ENCODE results near the gene ZNF41. TPM values are rescaled to one million over a fixed set of nuclear protein-coding genes. Genes with fewer than 3 reads are reported as not detected.
"Not testable (repeated sequence)": the region's sequence is repeated elsewhere in the genome, so short reads cannot be mapped to it uniquely, and the experiment has no call there.

Gene ZNF41
- total RNA-seq, 1 experiment from 2014 or later = 8.0 TPM

DNA sequence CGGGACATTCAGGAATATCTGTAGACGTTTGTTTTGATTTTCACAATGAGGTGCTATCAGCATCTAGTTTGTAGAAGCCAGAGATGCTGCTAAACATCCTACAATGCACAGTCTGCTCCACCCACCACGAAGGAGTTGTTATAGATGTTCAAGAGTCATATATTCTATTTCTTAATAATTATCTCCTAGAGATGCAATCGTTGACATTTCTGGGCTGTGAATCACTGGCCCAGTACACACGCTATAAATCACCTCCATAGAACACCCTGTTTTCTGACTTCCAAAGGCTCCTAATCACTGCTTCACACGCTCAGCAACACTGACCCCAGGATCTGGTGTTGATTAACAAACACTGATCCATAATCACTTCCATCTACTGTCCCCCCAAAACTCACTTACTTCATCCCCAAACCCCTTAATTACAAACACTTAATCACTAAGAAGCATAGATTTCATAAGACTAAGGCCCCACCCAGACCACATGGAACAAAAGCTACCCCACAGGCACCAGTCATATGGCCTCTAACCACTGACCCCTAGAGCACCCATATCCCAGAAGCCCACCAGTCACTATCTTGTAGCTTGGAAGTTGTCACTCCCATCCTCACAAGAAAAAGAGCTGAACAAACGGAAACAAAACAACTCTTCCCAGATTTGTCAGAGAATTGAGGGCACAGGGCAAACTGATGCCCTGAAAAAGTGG lies 31.7 kb upstream of the ZNF41 start:
- Histone ChIP-seq H3K4me3 (ENCODE audit: low read depth in 2 of 2, low read length in 2 of 2) (no peak overlapping the region), H3K4me1 (ENCODE audit: control insufficient read depth, insufficient read depth, low read length) (no peaks in the 10 kb centered on the region), H3K27ac (ENCODE audit: low read length) (no peak overlapping the region), H3K9me3 (ENCODE audit: control insufficient read depth, insufficient read depth, low read depth, low read length) (no peaks in the 10 kb centered on the region), H3K36me3 (ENCODE audit: control insufficient read depth, insufficient read depth, low read length) (no peaks in the 10 kb centered on the region), H3K27me3 (ENCODE audit: control insufficient read depth, insufficient read depth, low read length) (no peaks in the 10 kb centered on the region)
- DNase-seq (ENCODE audit: low read depth, low spot score) = no peak
- no peak for ATAC-seq
- BruUV-seq (replicated peaks) = no TSS peak
- CTCF ChIA-PET = interaction anchor here (0.6 kb wide), 2 partner anchors 13 to 26 kb away, joined by 4 read pairs; no protein-coding TSS in a partner anchor
- in situ Hi-C loops (cut with HindIII; ENCODE audit: low pct_unique_long_range_greater_than_20kb, low sequenced_read_pairs) (no loop called here), intact Hi-C loops (cut with micrococcal nuclease; ENCODE audit: unreplicated experiment) (no loop called here)
- TF ChIP-seq REST (IDR thresholded peaks at IDR 0.05; ENCODE audit: insufficient read depth in 1 of 2, low read depth in 2 of 2, low read length in 1 of 2) (no peak), TCF7L2 (IDR thresholded peaks at IDR 0.05; ENCODE audit: low read depth, low read length) (no peak), POLR2AphosphoS5 (IDR thresholded peaks at IDR 0.05; ENCODE audit: low read depth, low read length) (no peak), SIN3A (IDR thresholded peaks at IDR 0.05; ENCODE audit: borderline replicate concordance, insufficient read depth, low read depth, low read length) (no peak)
- TF ChIP-seq, protein P1, sequence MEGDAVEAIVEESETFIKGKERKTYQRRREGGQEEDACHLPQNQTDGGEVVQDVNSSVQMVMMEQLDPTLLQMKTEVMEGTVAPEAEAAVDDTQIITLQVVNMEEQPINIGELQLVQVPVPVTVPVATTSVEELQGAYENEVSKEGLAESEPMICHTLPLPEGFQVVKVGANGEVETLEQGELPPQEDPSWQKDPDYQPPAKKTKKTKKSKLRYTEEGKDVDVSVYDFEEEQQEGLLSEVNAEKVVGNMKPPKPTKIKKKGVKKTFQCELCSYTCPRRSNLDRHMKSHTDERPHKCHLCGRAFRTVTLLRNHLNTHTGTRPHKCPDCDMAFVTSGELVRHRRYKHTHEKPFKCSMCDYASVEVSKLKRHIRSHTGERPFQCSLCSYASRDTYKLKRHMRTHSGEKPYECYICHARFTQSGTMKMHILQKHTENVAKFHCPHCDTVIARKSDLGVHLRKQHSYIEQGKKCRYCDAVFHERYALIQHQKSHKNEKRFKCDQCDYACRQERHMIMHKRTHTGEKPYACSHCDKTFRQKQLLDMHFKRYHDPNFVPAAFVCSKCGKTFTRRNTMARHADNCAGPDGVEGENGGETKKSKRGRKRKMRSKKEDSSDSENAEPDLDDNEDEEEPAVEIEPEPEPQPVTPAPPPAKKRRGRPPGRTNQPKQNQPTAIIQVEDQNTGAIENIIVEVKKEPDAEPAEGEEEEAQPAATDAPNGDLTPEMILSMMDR (IDR thresholded peaks at IDR 0.05) = no peak
- POLR2A ChIA-PET = no interaction called here

GRCh38 chrX:47513034-47513965 lies 30.3 kb upstream of the ZNF41 start:
- H3K9me3 ChIP-seq (ENCODE audit: control insufficient read depth, insufficient read depth, low read depth, low read length); BruUV-seq (replicated peaks); H3K36me3 ChIP-seq (ENCODE audit: control insufficient read depth, insufficient read depth, low read length); H3K27me3 ChIP-seq (ENCODE audit: control insufficient read depth, insufficient read depth, low read length); H3K27ac ChIP-seq (ENCODE audit: low read length); intact Hi-C loops (cut with micrococcal nuclease; ENCODE audit: unreplicated experiment); CTCF ChIA-PET; in situ Hi-C loops (cut with HindIII; ENCODE audit: low pct_unique_long_range_greater_than_20kb, low sequenced_read_pairs); DNase-seq (ENCODE audit: low read depth, low spot score); H3K4me1 ChIP-seq (ENCODE audit: control insufficient read depth, insufficient read depth, low read length): not testable (repeated sequence)
- H3K4me3 ChIP-seq (ENCODE audit: low read depth in 2 of 2, low read length in 2 of 2) = peak overlapping the region; percentile 30 to 56
- peak; percentile 84 for ATAC-seq
- POLR2A ChIA-PET = interaction anchor here (0.6 kb wide), 1 partner anchor 11 kb away, joined by 11 read pairs; no protein-coding TSS in a partner anchor

GRCh38 chrX:47512383-47512782 lies 29.4 kb upstream of the ZNF41 start:
- POLR2A ChIA-PET; intact Hi-C loops (cut with micrococcal nuclease; ENCODE audit: unreplicated experiment); CTCF ChIA-PET; in situ Hi-C loops (cut with HindIII; ENCODE audit: low pct_unique_long_range_greater_than_20kb, low sequenced_read_pairs); ATAC-seq; H3K27me3 ChIP-seq (ENCODE audit: control insufficient read depth, insufficient read depth, low read length); DNase-seq (ENCODE audit: low read depth, low spot score); H3K9me3 ChIP-seq (ENCODE audit: control insufficient read depth, insufficient read depth, low read depth, low read length); H3K4me1 ChIP-seq (ENCODE audit: control insufficient read depth, insufficient read depth, low read length); H3K27ac ChIP-seq (ENCODE audit: low read length); H3K4me3 ChIP-seq (ENCODE audit: low read depth in 2 of 2, low read length in 2 of 2); BruUV-seq (replicated peaks); H3K36me3 ChIP-seq (ENCODE audit: control insufficient read depth, insufficient read depth, low read length): not testable (repeated sequence)
